Tibial artery (tissue), 4 donors: ENCODE data around the gene PTPRG.

Experiments
- DNase-seq, 2 donors: peaks; one replicate each; pipeline ENCODE4 v3.0.0-alpha.2; 2019
- H3K27ac ChIP-seq, 2 donors: fragments of 200-600 bp; sonication (generic) in 1 of 2; 1 replicate in 1 of 2; 2 replicates in 1 of 2; pipeline ENCODE4 v1.5.1; 2018 to 2019; ENCODE audit warnings: mild to moderate bottlenecking in 1 of 2
- H3K27me3 ChIP-seq, 2 donors: fragments of 200-600 bp; sonication (generic) in 1 of 2; one replicate each; pipeline versions ENCODE4 v1.5.1 to v1.6.0; 2016 to 2019
- H3K36me3 ChIP-seq, 3 donors: fragments of 200-600 bp; sonication (generic) in 2 of 3; one replicate each; pipeline ENCODE4 v1.5.1; 2016 to 2019; ENCODE audit warnings: mild to moderate bottlenecking in 2 of 3
- H3K4me1 ChIP-seq, 4 donors: fragments of 200-600 bp; sonication (generic) in 2 of 4; 1 replicate in 3 of 4; 2 replicates in 1 of 4; pipeline ENCODE4 v1.5.1; 2016 to 2019
- H3K4me3 ChIP-seq, 2 donors: fragments of 200-600 bp; sonication (generic) in 1 of 2; 1 replicate in 1 of 2; 2 replicates in 1 of 2; pipeline ENCODE4 v1.5.1; 2018 to 2019; ENCODE audit warnings: mild to moderate bottlenecking in 2 of 2
- H3K9me3 ChIP-seq, 3 donors: fragments of 200-600 bp; sonication (generic) in 1 of 3; one replicate each; pipeline ENCODE4 v1.5.1; 2016 to 2019
- intact Hi-C: fragments of 100-400 bp; cut with DNase I; formaldehyde crosslinking; loops from one replicate; pipeline ENCODE4 v1.15.0; 2023; ENCODE audit warnings: low total_unique reads
- TF ChIP-seq, protein P1 (sequence below), 2 experiments: fragments of 200-600 bp in 1 of 2; fragments of 450-650 bp in 1 of 2; IDR thresholded peaks; one replicate each; pipeline ENCODE4 v1.5.1; 2017 to 2019; ENCODE audit warnings: antibody characterized with exemption in 2 of 2, mild to moderate bottlenecking in 1 of 2, moderate library complexity in 1 of 2

The PTPRG gene

DNA sequence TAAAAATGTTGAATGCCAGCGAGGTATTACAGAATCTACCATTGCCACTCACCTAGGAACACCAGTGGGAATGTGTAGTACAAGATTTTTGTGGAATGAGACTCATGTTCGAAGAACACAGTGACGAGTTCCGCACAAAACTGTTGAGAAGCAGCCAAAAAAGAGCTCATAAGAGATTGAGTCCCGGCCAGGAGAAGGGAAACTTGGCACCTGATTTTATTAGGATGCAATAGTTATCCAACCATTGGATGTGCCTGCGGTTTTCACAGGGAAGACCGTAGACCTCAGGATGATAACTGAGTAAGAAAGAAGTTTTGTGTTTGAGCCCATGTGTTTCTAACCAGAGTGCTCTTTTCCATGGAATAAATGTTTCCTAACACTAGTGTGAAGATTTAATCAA lies 88.9 kb downstream of the PTPRG start:
- no peaks in the 10 kb centered on the region for H3K27me3 ChIP-seq
- H3K9me3 ChIP-seq, result no peaks in the 10 kb centered on the region
- peak; percentile 66 to 72 for DNase-seq
- TF ChIP-seq, protein P1, sequence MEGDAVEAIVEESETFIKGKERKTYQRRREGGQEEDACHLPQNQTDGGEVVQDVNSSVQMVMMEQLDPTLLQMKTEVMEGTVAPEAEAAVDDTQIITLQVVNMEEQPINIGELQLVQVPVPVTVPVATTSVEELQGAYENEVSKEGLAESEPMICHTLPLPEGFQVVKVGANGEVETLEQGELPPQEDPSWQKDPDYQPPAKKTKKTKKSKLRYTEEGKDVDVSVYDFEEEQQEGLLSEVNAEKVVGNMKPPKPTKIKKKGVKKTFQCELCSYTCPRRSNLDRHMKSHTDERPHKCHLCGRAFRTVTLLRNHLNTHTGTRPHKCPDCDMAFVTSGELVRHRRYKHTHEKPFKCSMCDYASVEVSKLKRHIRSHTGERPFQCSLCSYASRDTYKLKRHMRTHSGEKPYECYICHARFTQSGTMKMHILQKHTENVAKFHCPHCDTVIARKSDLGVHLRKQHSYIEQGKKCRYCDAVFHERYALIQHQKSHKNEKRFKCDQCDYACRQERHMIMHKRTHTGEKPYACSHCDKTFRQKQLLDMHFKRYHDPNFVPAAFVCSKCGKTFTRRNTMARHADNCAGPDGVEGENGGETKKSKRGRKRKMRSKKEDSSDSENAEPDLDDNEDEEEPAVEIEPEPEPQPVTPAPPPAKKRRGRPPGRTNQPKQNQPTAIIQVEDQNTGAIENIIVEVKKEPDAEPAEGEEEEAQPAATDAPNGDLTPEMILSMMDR (IDR thresholded peaks at IDR 0.05), result no peak
- intact Hi-C loops, result no loop called here
- no peaks in the 10 kb centered on the region for H3K36me3 ChIP-seq
- H3K4me1 ChIP-seq, result peaks cover 0 to 38% (median 5%) of the 10 kb centered on the region in 4 donors
- H3K4me3 ChIP-seq, result no peak overlapping the region
- no peak overlapping the region for H3K27ac ChIP-seq

DNA sequence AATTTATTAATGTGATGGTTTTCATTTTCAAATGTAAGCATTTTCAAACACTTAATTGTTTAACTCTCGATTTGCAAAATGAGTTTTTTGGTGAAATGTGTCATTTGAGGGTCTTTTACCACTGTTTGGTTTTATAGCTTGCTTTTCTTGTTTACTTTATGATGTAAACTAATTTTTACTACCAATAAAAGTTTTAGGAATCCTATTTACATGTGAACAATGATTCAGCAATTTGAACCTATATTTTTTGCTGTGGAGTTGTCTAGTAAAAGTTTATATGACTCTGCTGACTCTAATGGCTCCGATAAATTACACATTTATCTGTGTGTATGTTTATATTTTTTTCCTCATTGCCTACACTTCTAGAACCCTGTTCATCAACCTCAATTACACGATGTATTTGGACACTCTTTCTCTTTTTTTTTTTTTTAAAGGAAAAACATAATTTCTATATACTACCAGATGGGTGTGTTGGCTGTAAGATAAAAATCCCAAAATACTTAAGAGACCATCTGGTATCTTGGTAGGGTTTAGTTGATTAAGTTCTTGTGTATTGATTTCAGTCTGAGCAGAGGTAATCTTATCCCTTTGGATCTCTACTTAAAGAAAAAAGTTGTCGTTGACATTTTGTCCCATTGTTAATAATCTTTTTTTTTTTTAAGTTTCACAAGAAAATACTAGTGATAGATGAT lies 89.5 kb downstream of the PTPRG start:
- intact Hi-C loops, result no loop called here

DNA sequence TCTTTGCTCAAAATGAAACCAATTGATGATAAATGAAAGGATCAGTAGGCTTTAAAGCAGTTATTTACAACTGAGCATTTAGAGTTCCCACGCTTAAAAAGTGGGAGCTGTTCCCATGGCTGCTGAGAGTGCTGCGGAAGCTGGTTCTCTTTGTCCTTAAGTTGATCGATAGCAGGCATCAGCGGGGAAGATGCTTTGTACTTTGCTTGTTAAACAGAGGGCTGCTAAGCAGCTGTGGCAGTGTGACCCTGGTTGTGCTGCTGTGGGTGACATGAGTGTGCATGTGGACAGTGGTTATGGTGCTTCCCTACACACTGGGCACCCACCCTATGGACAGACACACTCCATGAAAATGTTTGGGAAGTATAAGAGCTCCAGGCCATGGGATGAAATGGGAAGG lies 96.3 kb downstream of the PTPRG start:
- no peaks in the 10 kb centered on the region for H3K27me3 ChIP-seq
- TF ChIP-seq, protein P1 (IDR thresholded peaks at IDR 0.05), result no peak
- no peaks in the 10 kb centered on the region for H3K9me3 ChIP-seq
- H3K27ac ChIP-seq, result no peak overlapping the region
- DNase-seq, result no peak
- peaks cover 0 to 32% (median 10%) of the 10 kb centered on the region in 4 donors for H3K4me1 ChIP-seq
- intact Hi-C loops, result no loop called here
- H3K4me3 ChIP-seq, result no peak overlapping the region
- no peaks in the 10 kb centered on the region for H3K36me3 ChIP-seq

More for the DNA sequence above, 89.5 kb downstream of the PTPRG start:
- H3K27ac ChIP-seq, result no peak overlapping the region
- peaks cover 0 to 38% (median 5%) of the 10 kb centered on the region in 4 donors for H3K4me1 ChIP-seq
- no peak for DNase-seq
- TF ChIP-seq, protein P1 (IDR thresholded peaks at IDR 0.05), result no peak
- H3K27me3 ChIP-seq, result no peaks in the 10 kb centered on the region
- H3K36me3 ChIP-seq, result no peaks in the 10 kb centered on the region
- H3K9me3 ChIP-seq, result no peaks in the 10 kb centered on the region
- H3K4me3 ChIP-seq, result no peak overlapping the region

DNA sequence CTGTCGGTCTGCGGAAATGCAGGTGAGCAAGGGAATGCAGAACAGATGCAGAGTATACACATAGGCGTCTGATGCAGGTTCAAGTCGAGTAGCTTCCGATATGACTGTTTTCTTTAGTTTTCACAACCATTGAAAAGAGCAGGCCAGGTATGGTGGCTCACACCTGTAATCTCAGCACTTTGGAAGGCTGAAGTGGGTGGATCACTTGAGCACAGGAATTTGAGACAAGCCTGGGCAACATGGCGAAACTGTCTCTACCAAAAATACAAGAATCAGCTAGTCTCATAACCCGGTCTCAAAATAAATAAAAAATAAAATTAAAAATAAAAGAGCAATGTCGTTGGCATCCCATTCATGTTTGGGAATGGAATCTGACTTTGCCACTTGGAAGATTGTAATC lies 101.5 kb downstream of the PTPRG start:
- Histone ChIP-seq H3K27me3 (no peaks in the 10 kb centered on the region), H3K27ac (no peak overlapping the region), H3K4me3 (no peak overlapping the region), H3K4me1 (peaks cover 0 to 50% (median 13%) of the 10 kb centered on the region in 4 donors), H3K9me3 (no peaks in the 10 kb centered on the region), H3K36me3 (no peaks in the 10 kb centered on the region)
- TF ChIP-seq, protein P1 (IDR thresholded peaks at IDR 0.05), result no peak
- intact Hi-C loops, result no loop called here
- DNase-seq, result no peak

DNA sequence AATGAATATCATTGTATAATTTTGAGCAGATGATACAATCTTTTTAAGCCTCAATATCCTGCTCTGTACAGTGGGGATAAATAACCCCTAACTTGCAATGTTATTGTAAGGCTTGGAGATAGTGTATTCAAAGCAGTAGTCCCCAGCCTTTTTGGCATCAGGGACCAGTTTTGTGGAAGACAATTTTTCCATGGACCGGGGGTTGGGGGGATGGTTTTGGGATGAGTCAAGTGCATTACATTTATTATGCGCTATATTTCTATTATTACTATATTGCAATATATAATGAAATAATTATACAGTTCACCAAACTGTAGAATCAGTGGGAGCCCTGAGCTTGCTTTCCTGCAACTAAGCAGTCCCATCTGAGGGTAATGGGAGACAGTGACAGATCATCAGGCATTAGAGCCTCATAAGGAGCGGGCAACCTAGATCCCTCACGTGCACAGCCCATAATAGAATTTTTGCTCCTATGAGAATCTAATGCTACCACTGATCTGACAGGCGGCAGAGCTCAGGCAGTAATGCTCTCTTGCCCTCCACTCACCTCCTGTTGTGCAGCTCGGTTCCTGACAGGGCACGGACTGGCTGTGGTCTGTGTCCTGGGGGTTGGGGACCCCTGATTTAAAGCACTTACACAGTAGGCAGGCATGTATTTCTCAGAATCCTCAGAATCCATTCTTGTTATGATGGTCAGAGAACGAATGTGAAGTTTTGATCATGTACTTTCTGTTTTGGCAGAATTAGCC lies 102.2 kb downstream of the PTPRG start:
- no peaks in the 10 kb centered on the region for H3K9me3 ChIP-seq
- no peak for DNase-seq
- no peak overlapping the region for H3K4me3 ChIP-seq
- no peak overlapping the region for H3K27ac ChIP-seq
- intact Hi-C loops, result no loop called here
- TF ChIP-seq, protein P1 (IDR thresholded peaks at IDR 0.05), result no peak
- peaks cover 0 to 50% (median 13%) of the 10 kb centered on the region in 4 donors for H3K4me1 ChIP-seq
- no peaks in the 10 kb centered on the region for H3K27me3 ChIP-seq
- H3K36me3 ChIP-seq, result no peaks in the 10 kb centered on the region
